ENCODE measurements around the gene EIF2AK3.

- TF ChIP-seq, protein P1, sequence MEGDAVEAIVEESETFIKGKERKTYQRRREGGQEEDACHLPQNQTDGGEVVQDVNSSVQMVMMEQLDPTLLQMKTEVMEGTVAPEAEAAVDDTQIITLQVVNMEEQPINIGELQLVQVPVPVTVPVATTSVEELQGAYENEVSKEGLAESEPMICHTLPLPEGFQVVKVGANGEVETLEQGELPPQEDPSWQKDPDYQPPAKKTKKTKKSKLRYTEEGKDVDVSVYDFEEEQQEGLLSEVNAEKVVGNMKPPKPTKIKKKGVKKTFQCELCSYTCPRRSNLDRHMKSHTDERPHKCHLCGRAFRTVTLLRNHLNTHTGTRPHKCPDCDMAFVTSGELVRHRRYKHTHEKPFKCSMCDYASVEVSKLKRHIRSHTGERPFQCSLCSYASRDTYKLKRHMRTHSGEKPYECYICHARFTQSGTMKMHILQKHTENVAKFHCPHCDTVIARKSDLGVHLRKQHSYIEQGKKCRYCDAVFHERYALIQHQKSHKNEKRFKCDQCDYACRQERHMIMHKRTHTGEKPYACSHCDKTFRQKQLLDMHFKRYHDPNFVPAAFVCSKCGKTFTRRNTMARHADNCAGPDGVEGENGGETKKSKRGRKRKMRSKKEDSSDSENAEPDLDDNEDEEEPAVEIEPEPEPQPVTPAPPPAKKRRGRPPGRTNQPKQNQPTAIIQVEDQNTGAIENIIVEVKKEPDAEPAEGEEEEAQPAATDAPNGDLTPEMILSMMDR (IDR thresholded peaks at IDR 0.05): no peak
- TF ChIP-seq POLR2A (IDR thresholded peaks at IDR 0.05): no peak
Measured at GRCh38 chr2:88549616-88550292, 77.5 kb downstream of the EIF2AK3 start.
